Subcutaneous abdominal adipose tissue (tissue), 5 donors: ENCODE measurements around the gene OR3A3.
"Not testable (repeated sequence)": the region's sequence is repeated elsewhere in the genome, so short reads cannot be mapped to it uniquely, and the experiment has no call there.

Experiments
- H3K27ac ChIP-seq: one replicate; pipeline ENCODE4 v1.7.0; 2013; ENCODE audit warnings: low read depth, mild to moderate bottlenecking, inconsistent platforms, low read length, moderate library complexity
- H3K27me3 ChIP-seq, 5 donors: one replicate each; pipeline ENCODE4 v1.7.0; 2013; ENCODE audit warnings: low read length in 5 of 5, inconsistent platforms in 1 of 5; ENCODE audit not compliant: control insufficient read depth in 5 of 5, insufficient read depth in 4 of 5
- H3K36me3 ChIP-seq, 5 donors: one replicate each; pipeline ENCODE4 v1.7.0; 2013; ENCODE audit warnings: low read length in 5 of 5; ENCODE audit not compliant: control insufficient read depth in 5 of 5, insufficient read depth in 5 of 5
- H3K4me1 ChIP-seq, 5 donors: one replicate each; pipeline ENCODE4 v1.7.0; 2013; ENCODE audit warnings: low read length in 5 of 5, mild to moderate bottlenecking in 3 of 5, moderate library complexity in 1 of 5; ENCODE audit not compliant: control insufficient read depth in 5 of 5, insufficient read depth in 5 of 5
- H3K4me3 ChIP-seq, 5 donors: one replicate each; pipeline ENCODE4 v1.7.0; 2013; ENCODE audit warnings: low read length in 5 of 5, low read depth in 1 of 5
- H3K9ac ChIP-seq, 5 donors: one replicate each; pipeline ENCODE4 v1.7.0; 2013; ENCODE audit warnings: low read length in 5 of 5, mild to moderate bottlenecking in 4 of 5, moderate library complexity in 3 of 5
- H3K9me3 ChIP-seq, 5 donors: one replicate each; pipeline ENCODE4 v1.7.0; 2013; ENCODE audit warnings: low read length in 5 of 5; ENCODE audit not compliant: control insufficient read depth in 5 of 5
- donor health status: healthy.
- donor health status: healthy.
- donor health status: healthy.
- donor health status: healthy.
- donor health status: healthy.

OR3A3 gene

DNA sequence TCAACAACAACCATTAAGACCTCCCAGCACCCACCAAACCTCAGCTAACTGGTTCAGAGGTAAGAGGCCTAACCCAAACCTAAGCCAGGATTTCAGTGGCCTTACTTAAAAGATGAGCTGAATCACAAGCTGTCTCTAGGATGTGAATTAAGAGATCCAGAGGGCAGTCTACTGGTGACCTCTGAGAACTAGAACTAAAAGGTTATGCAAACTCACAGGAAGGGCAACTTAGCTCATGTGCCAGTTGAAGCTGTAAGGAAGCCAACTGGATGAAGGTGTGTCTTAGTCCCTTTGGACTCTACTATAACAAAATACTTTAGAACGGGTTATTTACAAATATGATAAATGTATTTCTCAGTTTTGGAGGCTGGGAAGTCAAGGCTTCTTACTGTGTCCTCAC, 55.2 kb downstream of the OR3A3 start:
- not testable (repeated sequence) for H3K36me3 ChIP-seq, H3K4me3 ChIP-seq, H3K4me1 ChIP-seq

DNA sequence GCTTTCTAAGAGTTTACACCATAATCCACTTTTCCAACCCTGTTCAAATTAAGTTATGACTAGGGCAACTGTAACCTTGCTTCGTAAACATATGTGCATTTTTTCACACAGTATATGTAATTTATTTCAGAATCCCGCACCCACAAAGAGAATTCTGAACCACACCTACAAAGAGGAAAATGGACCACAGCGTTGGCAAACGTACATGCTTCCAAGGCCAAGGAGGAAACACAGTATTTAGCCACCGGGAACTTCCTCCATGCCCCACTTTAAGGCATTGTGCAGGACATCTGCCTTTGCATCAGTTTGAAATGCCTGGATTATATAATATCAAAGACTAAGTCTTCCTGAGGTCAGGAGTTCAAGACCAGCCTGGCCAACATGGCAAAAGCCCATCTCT, 58.4 kb downstream of the OR3A3 start:
- Histone ChIP-seq H3K9ac (no peak overlapping the region), H3K4me3 (no peak overlapping the region), H3K27me3 (no peaks in the 10 kb centered on the region), H3K4me1 (peaks cover 0 to 10% (median 9%) of the 10 kb centered on the region in 5 donors), H3K9me3 (no peaks in the 10 kb centered on the region), H3K36me3 (no peaks in the 10 kb centered on the region), H3K27ac (no peak overlapping the region)

More for the DNA sequence above, 55.2 kb downstream of the OR3A3 start:
- not testable (repeated sequence) for H3K27ac ChIP-seq, H3K9ac ChIP-seq, H3K27me3 ChIP-seq, H3K9me3 ChIP-seq

DNA sequence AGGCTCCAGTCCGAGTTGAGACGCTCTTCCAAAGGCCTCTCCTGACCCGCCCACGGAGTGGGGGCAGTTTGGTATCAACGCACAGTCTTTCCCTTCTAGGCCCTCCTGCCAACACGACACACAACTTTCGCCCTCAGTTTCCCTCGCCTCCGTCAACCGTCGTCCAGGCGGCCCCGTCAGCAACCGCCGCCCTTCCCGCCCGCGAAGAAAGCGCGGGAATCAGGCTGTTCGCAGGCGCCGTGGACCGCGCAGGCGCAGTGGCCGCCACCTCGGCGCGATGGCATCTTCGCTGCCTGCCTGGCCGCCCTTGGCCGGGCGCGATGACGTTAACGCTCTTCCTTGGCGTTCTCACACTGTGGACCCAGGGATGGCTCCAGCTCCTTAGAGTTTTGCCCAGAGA, 60.4 kb downstream of the OR3A3 start, which contains the start of gene SPATA22:
TSS of gene SPATA22 (minus strand) at position 221 of the 400 bp plus-strand sequence. CDS start 2,494 bp downstream, outside the sequence.
- H3K4me3 ChIP-seq: no peak within 1 kb of the TSS

GRCh38 chr17:3472137-3472536, 61.0 kb downstream of the OR3A3 start:
- Histone ChIP-seq H3K27ac (no peak overlapping the region), H3K9me3 (no peaks in the 10 kb centered on the region), H3K4me1 (peaks cover 3 to 28% (median 25%) of the 10 kb centered on the region in 5 donors), H3K36me3 (no peaks in the 10 kb centered on the region), H3K27me3 (no peaks in the 10 kb centered on the region), H3K4me3 (no peak overlapping the region), H3K9ac (no peak overlapping the region)

More for the DNA sequence above, 60.4 kb downstream of the OR3A3 start, which contains the start of gene SPATA22:
- no peaks in the 10 kb centered on the region for H3K9me3 ChIP-seq
- H3K27ac ChIP-seq: no peak within 1 kb of the TSS
- no peaks in the 10 kb centered on the region for H3K27me3 ChIP-seq
- no peaks in the 10 kb centered on the region for H3K36me3 ChIP-seq
- no peak within 1 kb of the TSS for H3K9ac ChIP-seq
- H3K4me1 ChIP-seq: peaks cover 3 to 28% (median 25%) of the 10 kb centered on the region in 5 donors
